ENCODE measurements around the gene ARL4C. TPM values are rescaled to one million over a fixed set of nuclear protein-coding genes. Genes with fewer than 3 reads are reported as not detected.

The ARL4C gene
- total RNA-seq, 1 experiment from 2014 or later, result 81.2 TPM

DNA sequence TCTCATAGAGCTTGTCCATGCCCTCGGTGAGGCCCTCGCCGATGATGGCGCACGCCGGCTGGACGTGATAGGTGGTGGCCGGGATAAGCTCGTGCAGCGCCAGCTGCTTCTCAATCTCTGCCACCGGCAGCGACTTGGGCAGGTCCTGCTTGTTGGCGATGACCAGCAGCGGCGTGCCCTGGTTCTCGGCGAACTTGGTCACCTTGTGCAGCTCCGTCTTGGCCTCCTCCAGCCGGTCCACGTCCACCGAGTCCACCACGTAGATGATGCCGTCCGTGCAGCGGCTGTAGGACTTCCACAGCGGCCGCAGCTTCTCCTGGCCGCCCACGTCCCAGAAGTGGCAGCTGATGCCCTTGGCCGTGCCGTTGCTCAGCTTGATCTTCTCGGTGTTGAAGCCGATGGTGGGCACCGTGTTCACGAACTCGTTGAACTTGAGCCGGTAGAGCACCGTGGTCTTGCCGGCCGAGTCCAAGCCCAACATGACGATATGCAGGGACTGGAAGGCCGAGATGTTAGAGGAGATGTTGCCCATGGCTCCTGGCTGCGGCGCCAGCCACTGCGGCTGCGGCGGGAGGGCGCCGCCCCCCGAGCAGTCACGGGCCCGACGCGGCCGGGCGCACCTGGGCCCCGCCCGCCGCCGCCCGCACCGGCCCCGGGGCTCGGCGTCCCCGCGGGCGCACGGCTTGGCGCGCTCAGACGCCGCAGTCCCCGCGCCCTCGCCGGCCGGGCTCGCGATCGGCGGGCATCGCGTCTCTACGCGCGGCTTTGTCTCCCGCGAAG is 636 bp downstream of the ARL4C start:
- peak overlapping the region; percentile 95 for H3K4me3 Mint-ChIP-seq (ENCODE audit: unreplicated experiment)
- no TSS peak for BruUV-seq (replicated peaks)
- intact Hi-C loops (cut with micrococcal nuclease; ENCODE audit: unreplicated experiment), result loop anchor here (2.0 kb wide), 1 partner anchor 133 kb away; no protein-coding TSS in a partner anchor
- Histone ChIP-seq H3K36me3 (ENCODE audit: control insufficient read depth, insufficient read depth, low read length) (no peaks in the 10 kb centered on the region; the same call in 1 of the 2 replicates), H3K9me3 (no peaks in the 10 kb centered on the region), H3K4me1 (peaks cover 6% of the 10 kb centered on the region), H3K4me3 (ENCODE audit: low read depth, low read length) (peak overlapping the region; percentile 96), H3K27me3 (replicated peaks; ENCODE audit: control insufficient read depth, insufficient read depth, low read length) (no peaks in the 10 kb centered on the region)
- H3K9me3 Mint-ChIP-seq (ENCODE audit: unreplicated experiment), result no peaks in the 10 kb centered on the region
- no peaks in the 10 kb centered on the region for H3K27me3 Mint-ChIP-seq (ENCODE audit: insufficient read depth, unreplicated experiment)
- ChIA-PET POLR2A (interaction anchor here (0.5 to 1.0 kb wide), 7 partner anchors 70 to 360 kb away, joined by 3 to 11 read pairs (median 4); no protein-coding TSS in a partner anchor), CTCF (interaction anchor here (0.5 kb wide), 1 partner anchor 133 kb away, joined by 3 read pairs; no protein-coding TSS in a partner anchor)
- no peaks in the 10 kb centered on the region for H3K4me1 Mint-ChIP-seq (ENCODE audit: low read depth, unreplicated experiment)
- peak in 1 of 2 experiments; percentile 13 for DNase-seq
- peak overlapping the region; percentile 91 for H3K27ac Mint-ChIP-seq (ENCODE audit: unreplicated experiment)
- TF ChIP-seq, protein P1, sequence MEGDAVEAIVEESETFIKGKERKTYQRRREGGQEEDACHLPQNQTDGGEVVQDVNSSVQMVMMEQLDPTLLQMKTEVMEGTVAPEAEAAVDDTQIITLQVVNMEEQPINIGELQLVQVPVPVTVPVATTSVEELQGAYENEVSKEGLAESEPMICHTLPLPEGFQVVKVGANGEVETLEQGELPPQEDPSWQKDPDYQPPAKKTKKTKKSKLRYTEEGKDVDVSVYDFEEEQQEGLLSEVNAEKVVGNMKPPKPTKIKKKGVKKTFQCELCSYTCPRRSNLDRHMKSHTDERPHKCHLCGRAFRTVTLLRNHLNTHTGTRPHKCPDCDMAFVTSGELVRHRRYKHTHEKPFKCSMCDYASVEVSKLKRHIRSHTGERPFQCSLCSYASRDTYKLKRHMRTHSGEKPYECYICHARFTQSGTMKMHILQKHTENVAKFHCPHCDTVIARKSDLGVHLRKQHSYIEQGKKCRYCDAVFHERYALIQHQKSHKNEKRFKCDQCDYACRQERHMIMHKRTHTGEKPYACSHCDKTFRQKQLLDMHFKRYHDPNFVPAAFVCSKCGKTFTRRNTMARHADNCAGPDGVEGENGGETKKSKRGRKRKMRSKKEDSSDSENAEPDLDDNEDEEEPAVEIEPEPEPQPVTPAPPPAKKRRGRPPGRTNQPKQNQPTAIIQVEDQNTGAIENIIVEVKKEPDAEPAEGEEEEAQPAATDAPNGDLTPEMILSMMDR (IDR thresholded peaks at IDR 0.05; ENCODE audit: insufficient read depth in 1 of 2, low read depth in 1 of 2, low read length in 1 of 2, severe bottlenecking in 1 of 2, unreplicated experiment in 1 of 2), result no peak
- H3K36me3 Mint-ChIP-seq (ENCODE audit: insufficient read depth, unreplicated experiment), result peaks cover 62% of the 10 kb centered on the region

DNA sequence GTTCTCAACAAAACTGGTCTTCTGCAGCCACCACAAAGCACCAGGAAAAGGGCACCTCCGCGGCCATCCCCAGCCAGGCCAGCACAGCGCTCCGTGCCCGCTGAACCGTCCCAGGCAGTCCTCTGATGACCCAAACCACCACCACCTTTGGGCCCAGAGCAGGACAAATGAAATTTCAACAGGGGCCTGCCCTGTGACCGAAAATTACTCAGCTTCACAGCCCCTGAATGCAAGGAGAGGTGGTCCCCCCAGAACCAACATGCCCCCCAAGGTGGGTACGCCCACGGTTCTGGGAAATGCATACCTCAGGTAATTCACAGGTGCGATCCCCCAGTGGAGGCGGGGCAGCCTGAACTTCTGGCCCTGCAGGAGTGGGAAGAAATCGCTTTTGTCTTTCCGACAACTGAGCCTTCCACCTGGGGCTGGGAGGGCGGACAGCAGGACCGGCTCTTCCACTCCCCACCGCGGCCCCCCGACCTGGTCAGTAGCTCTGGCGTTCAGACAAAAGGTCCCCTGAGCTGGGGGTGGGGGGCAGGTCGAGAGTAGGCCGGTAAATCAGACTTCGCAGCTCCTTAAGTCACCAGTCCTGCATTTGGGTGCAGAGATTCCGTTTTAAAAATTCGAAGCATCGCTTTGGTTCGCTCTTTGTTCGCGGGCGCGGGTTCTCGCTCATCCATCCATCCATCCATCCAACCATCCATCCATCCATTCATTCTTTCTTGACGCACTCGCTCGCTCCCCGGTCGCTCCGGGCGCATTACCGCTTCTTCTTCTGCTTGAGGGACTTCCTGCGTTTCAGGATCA is 1.4 kb downstream of the ARL4C start:
- ChIA-PET CTCF (interaction anchor here (0.5 kb wide), 1 partner anchor 132 kb away, joined by 3 read pairs; no protein-coding TSS in a partner anchor), POLR2A (interaction anchor here (0.7 to 0.8 kb wide), 2 partner anchors 73 to 176 kb away, joined by 3 read pairs; no protein-coding TSS in a partner anchor)
- DNase-seq, result peak in 1 of 2 experiments; percentile 37
- Histone ChIP-seq H3K36me3 (ENCODE audit: control insufficient read depth, insufficient read depth, low read length) (no peaks in the 10 kb centered on the region; the same call in 1 of the 2 replicates), H3K27me3 (replicated peaks; ENCODE audit: control insufficient read depth, insufficient read depth, low read length) (no peaks in the 10 kb centered on the region), H3K4me3 (ENCODE audit: low read depth, low read length) (peak overlapping the region; percentile 96), H3K4me1 (peaks cover 6% of the 10 kb centered on the region), H3K9me3 (no peaks in the 10 kb centered on the region)
- peak overlapping the region; percentile 91 for H3K27ac Mint-ChIP-seq (ENCODE audit: unreplicated experiment)
- no peaks in the 10 kb centered on the region for H3K27me3 Mint-ChIP-seq (ENCODE audit: insufficient read depth, unreplicated experiment)
- peak overlapping the region; percentile 95 for H3K4me3 Mint-ChIP-seq (ENCODE audit: unreplicated experiment)
- TSS peak; percentile 91 for BruUV-seq (replicated peaks)
- no peaks in the 10 kb centered on the region for H3K4me1 Mint-ChIP-seq (ENCODE audit: low read depth, unreplicated experiment)
- H3K36me3 Mint-ChIP-seq (ENCODE audit: insufficient read depth, unreplicated experiment), result peaks cover 67% of the 10 kb centered on the region
- H3K9me3 Mint-ChIP-seq (ENCODE audit: unreplicated experiment), result no peaks in the 10 kb centered on the region
- TF ChIP-seq, protein P1 (IDR thresholded peaks at IDR 0.05; ENCODE audit: insufficient read depth in 1 of 2, low read depth in 1 of 2, low read length in 1 of 2, severe bottlenecking in 1 of 2, unreplicated experiment in 1 of 2), result no peak
- intact Hi-C loops (cut with micrococcal nuclease; ENCODE audit: unreplicated experiment), result loop anchor here (2.0 kb wide), 3 partner anchors 33 to 133 kb away; no protein-coding TSS in a partner anchor

All from Caco-2 (cell line).